HL-60 (cell line): Measurements from ENCODE around the gene SHCBP1.

ENCODE experiments used
- CTCF ChIP-seq: IDR thresholded peaks from one replicate; pipeline ENCODE4 v1.5.1; 2011; ENCODE audit warnings: low read length, control low read depth, inconsistent platforms; ENCODE audit not compliant: insufficient read depth
- POLR2AphosphoS5 ChIP-seq: IDR thresholded peaks from 2 replicates; pipeline ENCODE4 v1.6.1; 2012; ENCODE audit warnings: low read depth
- REST ChIP-seq: IDR thresholded peaks from 2 replicates; pipeline ENCODE4 v1.6.1; 2012; ENCODE audit warnings: low read depth; ENCODE audit not compliant: insufficient replicate concordance
- SPI1 ChIP-seq: IDR thresholded peaks from 2 replicates; pipeline ENCODE4 v1.6.1; 2012; ENCODE audit warnings: low read depth, mild to moderate bottlenecking, borderline replicate concordance

- TF ChIP-seq CTCF (no peak), POLR2AphosphoS5 (no peak), REST (no peak), SPI1 (no peak)
Measured at GRCh38 chr16:46662123-46662522, 40.9 kb upstream of the SHCBP1 start.
